Panc1 (cell line): ENCODE results near the gene PRELID3B.

ENCODE experiments used
- POLR2AphosphoS5 ChIP-seq: IDR thresholded peaks from 2 replicates; pipeline ENCODE4 v1.6.1; 2012; ENCODE audit warnings: mild to moderate bottlenecking, low read depth, low read length, moderate library complexity
- REST ChIP-seq, 2 experiments: IDR thresholded peaks; 2 replicates each; pipeline ENCODE4 v1.6.1; 2011 to 2012; ENCODE audit warnings: low read depth in 2 of 2, control low read depth in 1 of 2, low read length in 1 of 2, mild to moderate bottlenecking in 1 of 2, moderate library complexity in 1 of 2; ENCODE audit not compliant: insufficient read depth in 1 of 2
- SIN3A ChIP-seq: IDR thresholded peaks from 2 replicates; pipeline ENCODE4 v1.6.1; 2012; ENCODE audit warnings: low read depth, mild to moderate bottlenecking, low read length, moderate library complexity, borderline replicate concordance; ENCODE audit not compliant: insufficient read depth
- TCF7L2 ChIP-seq: IDR thresholded peaks from 2 replicates; pipeline ENCODE4 v1.6.1; 2011; ENCODE audit warnings: mild to moderate bottlenecking, low read depth, low read length, inconsistent platforms
- TF ChIP-seq, protein P1 (sequence below): fragments of 450-650 bp; IDR thresholded peaks from 2 replicates; pipeline ENCODE4 v1.5.1; 2017; ENCODE audit warnings: mild to moderate bottlenecking

DNA sequence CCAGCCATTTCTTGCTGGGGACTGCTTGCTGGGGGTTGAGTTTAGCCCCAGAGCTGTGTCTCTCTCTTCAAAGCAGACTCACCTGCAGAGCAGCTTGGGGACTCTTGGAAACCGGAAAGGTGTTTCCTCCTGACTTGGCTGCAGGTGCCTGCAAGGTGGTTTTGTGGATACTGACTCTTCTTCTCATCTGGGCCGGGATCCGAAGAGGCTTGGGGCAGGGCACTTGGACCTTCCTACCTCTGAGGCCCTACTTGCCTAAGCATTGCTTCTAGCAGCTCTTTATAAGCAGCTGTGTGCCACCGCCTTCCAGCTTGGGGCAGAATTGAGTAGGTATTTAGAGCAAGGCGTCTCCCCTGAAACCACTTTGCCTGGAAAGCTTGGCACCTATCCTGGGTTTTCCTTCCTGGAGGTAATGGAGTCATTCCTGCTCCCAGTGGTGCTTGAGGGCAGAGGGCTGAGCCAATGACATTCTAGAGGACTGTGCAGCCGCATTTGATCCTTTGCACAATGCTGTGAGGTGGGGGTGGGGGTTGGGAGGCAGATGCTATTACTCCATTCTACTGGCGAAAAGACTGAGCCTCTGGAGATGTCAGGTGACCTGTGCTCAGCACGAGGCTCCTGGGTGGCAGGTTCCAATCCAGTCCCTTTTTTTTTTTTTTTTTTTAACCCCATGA, 32.1 kb downstream of the PRELID3B start:
- TF ChIP-seq, protein P1, sequence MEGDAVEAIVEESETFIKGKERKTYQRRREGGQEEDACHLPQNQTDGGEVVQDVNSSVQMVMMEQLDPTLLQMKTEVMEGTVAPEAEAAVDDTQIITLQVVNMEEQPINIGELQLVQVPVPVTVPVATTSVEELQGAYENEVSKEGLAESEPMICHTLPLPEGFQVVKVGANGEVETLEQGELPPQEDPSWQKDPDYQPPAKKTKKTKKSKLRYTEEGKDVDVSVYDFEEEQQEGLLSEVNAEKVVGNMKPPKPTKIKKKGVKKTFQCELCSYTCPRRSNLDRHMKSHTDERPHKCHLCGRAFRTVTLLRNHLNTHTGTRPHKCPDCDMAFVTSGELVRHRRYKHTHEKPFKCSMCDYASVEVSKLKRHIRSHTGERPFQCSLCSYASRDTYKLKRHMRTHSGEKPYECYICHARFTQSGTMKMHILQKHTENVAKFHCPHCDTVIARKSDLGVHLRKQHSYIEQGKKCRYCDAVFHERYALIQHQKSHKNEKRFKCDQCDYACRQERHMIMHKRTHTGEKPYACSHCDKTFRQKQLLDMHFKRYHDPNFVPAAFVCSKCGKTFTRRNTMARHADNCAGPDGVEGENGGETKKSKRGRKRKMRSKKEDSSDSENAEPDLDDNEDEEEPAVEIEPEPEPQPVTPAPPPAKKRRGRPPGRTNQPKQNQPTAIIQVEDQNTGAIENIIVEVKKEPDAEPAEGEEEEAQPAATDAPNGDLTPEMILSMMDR, result no peak
- TF ChIP-seq TCF7L2 (no peak), POLR2AphosphoS5 (no peak), REST (IDR thresholded peaks at IDR 0.05; ENCODE audit: insufficient read depth in 1 of 2, low read depth in 2 of 2, low read length in 1 of 2) (no peak), SIN3A (no peak)
